ENCODE results near the gene SORCS2.

GRCh38 chr4:7172946-7173345, 19.4 kb upstream of the SORCS2 start:
- TF ChIP-seq CTCF (IDR thresholded peaks at IDR 0.05) = no peak
- TF ChIP-seq EZH2phosphoT487 (IDR thresholded peaks at IDR 0.05) = no peak

All from neural progenitor cell (in vitro differentiated cells).